Tibial nerve (tissue), 4 donors: ENCODE measurements around the gene MATN3. TPM values are rescaled to one million over a fixed set of nuclear protein-coding genes. Genes with fewer than 3 reads are reported as not detected.

ENCODE experiments used
- DNase-seq, 2 donors: peaks; one replicate each; pipeline ENCODE4 v3.0.0-alpha.2; 2019; ENCODE audit warnings: low spot score in 2 of 2
- H3K27ac ChIP-seq, 4 donors: fragments of 200-600 bp; sonication (generic) in 3 of 4; one replicate each; pipeline ENCODE4 v1.5.1; 2017 to 2019; ENCODE audit warnings: mild to moderate bottlenecking in 1 of 4
- H3K27me3 ChIP-seq, 2 donors: fragments of 200-600 bp; sonication (generic) in 1 of 2; one replicate each; pipeline versions ENCODE4 v1.5.1 to v1.6.0; 2017 to 2019
- H3K36me3 ChIP-seq, 3 donors: fragments of 200-600 bp; sonication (generic); one replicate each; pipeline ENCODE4 v1.5.1; 2018 to 2019
- H3K4me1 ChIP-seq, 4 donors: fragments of 200-600 bp; sonication (generic) in 3 of 4; one replicate each; pipeline ENCODE4 v1.5.1; 2017 to 2019
- H3K4me3 ChIP-seq, 4 donors: fragments of 200-600 bp; sonication (generic) in 3 of 4; one replicate each; pipeline ENCODE4 v1.5.1; 2017 to 2019; ENCODE audit warnings: mild to moderate bottlenecking in 1 of 4, moderate library complexity in 1 of 4
- H3K9me3 ChIP-seq, 4 donors: fragments of 200-600 bp; sonication (generic) in 3 of 4; one replicate each; pipeline ENCODE4 v1.5.1; 2017 to 2019
- CTCF ChIP-seq, 5 experiments: fragments of 200-600 bp in 3 of 5; fragments of 450-650 bp in 2 of 5; sonication (generic) in 3 of 5; IDR thresholded peaks; one replicate each; pipeline ENCODE4 v1.5.1; 2016 to 2019; ENCODE audit warnings: antibody characterized with exemption in 5 of 5, mild to moderate bottlenecking in 3 of 5, moderate library complexity in 2 of 5
- EP300 ChIP-seq, 2 donors: sonication (generic); formaldehyde crosslinking; IDR thresholded peaks; one replicate each; pipeline ENCODE4 v1.6.1; 2017; ENCODE audit warnings: antibody characterized with exemption in 2 of 2, mild to moderate bottlenecking in 1 of 2
- POLR2A ChIP-seq, 2 donors: fragments of 450-650 bp; IDR thresholded peaks; one replicate each; pipeline ENCODE4 v1.6.1; 2017; ENCODE audit warnings: antibody characterized with exemption in 2 of 2, mild to moderate bottlenecking in 2 of 2, moderate library complexity in 2 of 2
- WGBS, 2 donors: methylation state at CpG; one replicate each; pipeline ENCODE4 v1.1.5; 2018; 5-methylcytosine and 5-hydroxymethylcytosine counted together
- total RNA-seq, 4 donors: library from RNA; depleted of rRNA; stranded (reverse); fragments of >200 nt; gene quantifications; one replicate each; pipeline ENCODE4 v1.1.0, GENCODE V29; 2016

MATN3 gene
- total RNA-seq, 4 donors from 2014 or later = 11.4 to 35.2 (median 29.8) TPM

DNA sequence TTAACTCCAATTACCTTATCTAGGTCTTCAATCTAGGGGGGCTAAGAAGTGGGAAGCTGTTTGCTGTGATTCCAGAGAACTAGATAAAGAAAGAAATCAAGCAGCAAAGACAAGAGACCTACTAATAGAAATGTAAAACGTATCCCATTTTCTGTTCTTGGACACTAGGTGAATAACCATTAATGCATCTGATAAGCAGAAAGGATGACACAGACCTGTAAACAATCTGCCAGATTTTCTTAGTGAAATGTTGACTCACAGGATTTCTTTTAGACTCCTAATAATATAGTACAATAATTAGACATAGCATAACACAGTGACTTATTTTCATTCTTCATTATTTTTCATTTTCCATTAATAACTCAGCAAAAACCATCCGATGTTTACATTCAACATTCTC is 23.9 kb downstream of the MATN3 start:
- DNase-seq = no peak
- peaks cover 0 to 5% (median 0%) of the 10 kb centered on the region in 3 donors for H3K36me3 ChIP-seq
- H3K9me3 ChIP-seq = no peaks in the 10 kb centered on the region
- TF ChIP-seq POLR2A (IDR thresholded peaks at IDR 0.05) (no peak), EP300 (IDR thresholded peaks at IDR 0.05) (no peak), CTCF (IDR thresholded peaks at IDR 0.05) (no peak)
- H3K4me1 ChIP-seq = peaks cover 0 to 22% (median 4%) of the 10 kb centered on the region in 4 donors
- no peaks in the 10 kb centered on the region for H3K27me3 ChIP-seq
- WGBS, 2 donors = 69 to 72% methylated on average over 2 of the region's 2 CpGs
- peak overlapping the region in 2 of 4 donors; percentile 67 to 81 for H3K4me3 ChIP-seq
- H3K27ac ChIP-seq = no peak overlapping the region

GRCh38 chr2:19987936-19988335 is 24.5 kb downstream of the MATN3 start:
- Histone ChIP-seq H3K27me3 (no peaks in the 10 kb centered on the region), H3K4me1 (peaks cover 0 to 22% (median 4%) of the 10 kb centered on the region in 4 donors), H3K9me3 (no peaks in the 10 kb centered on the region), H3K4me3 (no peak overlapping the region), H3K36me3 (peaks cover 0 to 5% (median 0%) of the 10 kb centered on the region in 3 donors), H3K27ac (no peak overlapping the region)
- WGBS, 2 donors = 93 to 95% methylated on average over 5 of the region's 5 CpGs
- no peak for DNase-seq
- TF ChIP-seq CTCF (IDR thresholded peaks at IDR 0.05) = no peak
- no peak for TF ChIP-seq EP300 (IDR thresholded peaks at IDR 0.05)
- TF ChIP-seq POLR2A (IDR thresholded peaks at IDR 0.05) = no peak

DNA sequence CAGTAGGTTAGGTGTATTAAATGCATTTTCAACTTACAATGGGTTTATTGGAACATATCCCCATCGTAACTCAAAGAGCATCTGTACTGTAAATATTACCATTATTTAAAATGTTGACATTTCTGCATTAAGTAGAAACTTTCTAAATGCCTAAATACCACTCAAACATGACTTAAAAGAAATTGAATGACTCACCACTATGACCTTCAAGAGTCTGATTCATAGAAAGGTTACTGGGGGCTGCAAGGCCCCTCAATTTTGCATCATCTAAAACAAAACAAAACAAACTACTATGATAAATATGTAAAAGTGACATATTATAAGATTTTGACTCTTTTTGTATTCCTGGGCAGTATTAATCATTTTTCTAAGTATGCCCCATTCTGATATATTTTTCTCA is 30.2 kb downstream of the MATN3 start:
- Histone ChIP-seq H3K27me3 (no peaks in the 10 kb centered on the region), H3K27ac (no peak overlapping the region), H3K4me1 (no peaks in the 10 kb centered on the region), H3K4me3 (no peak overlapping the region), H3K36me3 (peaks cover 0 to 29% (median 0%) of the 10 kb centered on the region in 3 donors), H3K9me3 (no peaks in the 10 kb centered on the region)
- 50 to 57% methylated on average over 1 of the region's 1 CpG for WGBS, 2 donors
- no peak for DNase-seq
- TF ChIP-seq CTCF (IDR thresholded peaks at IDR 0.05) (no peak), POLR2A (IDR thresholded peaks at IDR 0.05) (no peak), EP300 (IDR thresholded peaks at IDR 0.05) (no peak)

- no peaks in the 10 kb centered on the region for H3K27me3 ChIP-seq
- DNase-seq = no peak
- H3K4me1 ChIP-seq = no peaks in the 10 kb centered on the region
- 47 to 60% methylated on average over 1 of the region's 1 CpG for WGBS, 2 donors
- TF ChIP-seq POLR2A (IDR thresholded peaks at IDR 0.05) (no peak), EP300 (IDR thresholded peaks at IDR 0.05) (no peak), CTCF (IDR thresholded peaks at IDR 0.05) (no peak)
- H3K36me3 ChIP-seq = peaks cover 0 to 47% (median 0%) of the 10 kb centered on the region in 3 donors
- no peak overlapping the region for H3K4me3 ChIP-seq
- H3K9me3 ChIP-seq = no peaks in the 10 kb centered on the region
- H3K27ac ChIP-seq = no peak overlapping the region
Observed at GRCh38 chr2:19979932-19980331, 32.5 kb downstream of the MATN3 start.

DNA sequence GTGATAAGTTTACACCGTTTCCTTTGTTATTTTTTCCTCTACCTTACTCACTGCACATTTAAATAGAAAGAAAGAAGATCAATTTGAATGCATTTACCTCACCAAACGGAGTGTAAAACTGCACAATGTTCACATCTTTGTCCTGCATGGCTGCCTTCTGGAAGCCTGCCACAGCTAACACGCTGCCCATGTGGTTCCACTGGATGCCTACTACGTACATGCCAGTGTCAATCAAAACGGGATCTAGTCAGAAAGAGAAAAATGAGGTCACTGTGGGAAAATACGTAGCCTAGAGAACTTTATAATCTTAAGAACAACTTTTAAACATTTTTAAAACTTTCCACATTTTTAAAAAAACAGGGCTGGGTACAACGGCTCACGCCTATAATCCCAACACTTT is 39.0 kb downstream of the MATN3 start:
- Histone ChIP-seq H3K4me1 (no peaks in the 10 kb centered on the region), H3K36me3 (peaks cover 0 to 58% (median 0%) of the 10 kb centered on the region in 3 donors), H3K27ac (no peak overlapping the region), H3K27me3 (no peaks in the 10 kb centered on the region), H3K9me3 (no peaks in the 10 kb centered on the region), H3K4me3 (no peak overlapping the region)
- TF ChIP-seq POLR2A (IDR thresholded peaks at IDR 0.05) (no peak), EP300 (IDR thresholded peaks at IDR 0.05) (no peak), CTCF (IDR thresholded peaks at IDR 0.05) (no peak)
- DNase-seq = no peak
- 87 to 88% methylated on average over 8 of the region's 8 CpGs for WGBS, 2 donors
